Sigmoid colon (tissue), 3 donors: ENCODE measurements around the gene C8A.

Experiments
- POLR2A ChIP-seq, 2 donors: fragments of 450-650 bp; IDR thresholded peaks; one replicate each; pipeline ENCODE4 v1.6.1; 2016; ENCODE audit warnings: antibody characterized with exemption in 2 of 2, mild to moderate bottlenecking in 2 of 2, moderate library complexity in 2 of 2
- TF ChIP-seq, protein P1 (sequence below), 4 experiments: fragments of 450-650 bp in 3 of 4; fragments of 200-600 bp in 1 of 4; IDR thresholded peaks; one replicate each; pipeline ENCODE4 v1.5.1; 2016 to 2019; ENCODE audit warnings: antibody characterized with exemption in 4 of 4, mild to moderate bottlenecking in 3 of 4, moderate library complexity in 2 of 4

DNA sequence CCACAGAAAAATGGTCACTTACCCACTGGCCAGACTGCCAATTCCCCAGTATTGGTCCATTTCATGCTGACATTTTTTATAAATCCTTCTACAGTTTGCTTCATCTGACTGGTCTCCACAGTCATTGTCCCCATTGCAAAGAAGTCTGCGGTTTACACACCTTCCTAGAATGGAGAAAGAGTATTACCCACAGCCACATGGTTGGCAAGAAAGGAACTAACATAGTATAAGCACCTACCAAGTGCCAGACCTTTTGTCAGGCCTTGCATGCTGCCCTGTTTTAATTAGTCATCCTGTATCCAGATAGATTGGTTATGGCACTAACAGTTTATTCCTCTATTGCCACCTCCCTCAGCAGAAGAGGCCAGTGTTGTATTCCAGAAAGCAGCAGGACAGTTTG, 100.1 kb downstream of the C8A start:
- TF ChIP-seq, protein P1, sequence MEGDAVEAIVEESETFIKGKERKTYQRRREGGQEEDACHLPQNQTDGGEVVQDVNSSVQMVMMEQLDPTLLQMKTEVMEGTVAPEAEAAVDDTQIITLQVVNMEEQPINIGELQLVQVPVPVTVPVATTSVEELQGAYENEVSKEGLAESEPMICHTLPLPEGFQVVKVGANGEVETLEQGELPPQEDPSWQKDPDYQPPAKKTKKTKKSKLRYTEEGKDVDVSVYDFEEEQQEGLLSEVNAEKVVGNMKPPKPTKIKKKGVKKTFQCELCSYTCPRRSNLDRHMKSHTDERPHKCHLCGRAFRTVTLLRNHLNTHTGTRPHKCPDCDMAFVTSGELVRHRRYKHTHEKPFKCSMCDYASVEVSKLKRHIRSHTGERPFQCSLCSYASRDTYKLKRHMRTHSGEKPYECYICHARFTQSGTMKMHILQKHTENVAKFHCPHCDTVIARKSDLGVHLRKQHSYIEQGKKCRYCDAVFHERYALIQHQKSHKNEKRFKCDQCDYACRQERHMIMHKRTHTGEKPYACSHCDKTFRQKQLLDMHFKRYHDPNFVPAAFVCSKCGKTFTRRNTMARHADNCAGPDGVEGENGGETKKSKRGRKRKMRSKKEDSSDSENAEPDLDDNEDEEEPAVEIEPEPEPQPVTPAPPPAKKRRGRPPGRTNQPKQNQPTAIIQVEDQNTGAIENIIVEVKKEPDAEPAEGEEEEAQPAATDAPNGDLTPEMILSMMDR (IDR thresholded peaks at IDR 0.05) = no peak
- no peak for TF ChIP-seq POLR2A (IDR thresholded peaks at IDR 0.05)
